T-helper 1 cell (primary cell): ENCODE results near the gene PTPRO.

Experiments used
- DNase-seq, 5 donors: peaks; one replicate each; pipeline ENCODE4 v3.0.0-alpha.2; 2012 to 2020
- total RNA-seq, 4 donors: gene quantifications; one replicate each; lab custom pipeline; 2026; lab: John Stamatoyannopoulos, UW

PTPRO gene
- 2.9 to 8.3 (median 5.8) reads per million in 4 donors for total RNA-seq

DNA sequence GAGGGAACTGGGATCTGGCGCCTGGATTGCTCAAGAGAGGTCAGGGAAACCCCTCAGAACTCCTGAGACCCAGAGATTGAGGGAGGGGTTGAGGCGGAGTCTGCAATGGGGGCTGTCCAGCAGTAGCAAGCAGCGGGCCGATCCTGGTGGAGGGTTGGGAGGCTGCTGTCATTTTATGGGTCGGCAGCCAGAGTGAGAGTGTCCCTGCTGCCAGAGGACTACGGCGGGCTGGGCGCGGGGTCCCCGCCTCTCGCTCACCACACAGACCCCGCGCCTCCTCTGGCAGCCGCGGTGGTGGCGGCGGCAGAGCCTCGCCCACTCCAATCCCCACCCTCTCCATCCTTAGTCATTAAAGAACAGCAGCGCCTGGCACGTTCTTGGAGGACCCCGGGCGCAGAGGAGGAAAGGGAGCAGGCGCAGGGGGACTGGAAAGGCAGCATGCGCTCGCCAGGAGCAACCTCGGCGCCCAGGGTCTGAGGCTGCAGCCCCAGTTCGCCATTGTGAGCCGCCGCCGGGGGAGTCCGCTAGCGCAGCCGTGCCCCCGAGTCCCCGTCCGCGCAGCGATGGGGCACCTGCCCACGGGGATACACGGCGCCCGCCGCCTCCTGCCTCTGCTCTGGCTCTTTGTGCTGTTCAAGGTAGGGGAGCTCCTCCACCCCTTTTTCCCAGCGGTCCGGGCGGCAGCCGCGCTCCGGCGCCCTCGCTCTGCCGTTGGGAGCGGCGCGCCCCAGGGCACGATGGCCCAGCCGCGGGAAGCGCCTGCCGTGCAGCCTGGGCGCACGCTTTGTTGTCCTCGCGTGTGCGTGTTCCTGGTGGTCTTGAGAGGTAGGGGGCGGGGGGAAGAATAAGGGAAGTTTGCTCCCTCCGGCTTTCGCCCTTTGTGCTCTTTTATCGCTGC lies at the start of gene PTPRO:
Gene PTPRO (plus strand): TSS at position 345 of the 898 bp plus-strand sequence.
- DNase-seq = peak in 1 of 5 donors; percentile 1

DNA sequence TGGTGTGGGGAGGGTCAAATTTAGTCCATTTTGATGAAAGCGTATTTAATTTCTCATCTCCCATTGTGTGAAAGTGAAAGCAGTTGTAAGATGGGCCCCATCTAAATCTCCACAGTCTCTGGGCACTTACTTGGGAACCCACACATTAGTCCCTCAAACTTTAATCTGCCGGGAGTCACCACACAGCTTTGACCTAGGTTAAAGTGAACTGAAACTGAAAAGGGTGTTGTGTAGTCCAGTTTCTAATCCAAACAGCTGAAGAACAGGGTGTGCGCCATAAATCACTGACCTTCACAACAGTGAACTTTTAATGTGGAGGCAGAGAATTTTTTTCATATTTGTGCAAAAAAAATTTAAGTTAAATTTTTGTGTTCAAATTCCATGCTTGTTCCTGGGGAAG lies 48.4 kb upstream of the PTPRO start:
- no peak for DNase-seq

DNA sequence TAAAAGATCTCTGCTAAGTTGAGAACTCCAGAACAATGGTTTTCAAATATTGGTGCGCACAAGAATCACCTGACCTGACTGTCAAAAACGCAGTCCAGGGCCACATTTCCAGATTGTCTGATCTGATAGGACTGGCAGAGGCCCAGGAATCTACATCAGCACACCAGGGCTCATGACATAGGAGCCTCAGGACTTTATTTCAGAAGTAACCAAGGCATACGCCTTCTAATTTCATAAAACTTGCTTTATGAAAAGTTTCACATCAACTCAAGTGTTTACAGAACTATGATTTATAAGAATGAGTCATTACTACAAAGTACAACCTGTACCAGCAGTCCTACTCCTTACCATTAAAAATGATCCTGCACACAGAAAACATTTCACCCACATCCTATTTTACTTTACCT lies 47.7 kb upstream of the PTPRO start:
- no peak for DNase-seq

DNA sequence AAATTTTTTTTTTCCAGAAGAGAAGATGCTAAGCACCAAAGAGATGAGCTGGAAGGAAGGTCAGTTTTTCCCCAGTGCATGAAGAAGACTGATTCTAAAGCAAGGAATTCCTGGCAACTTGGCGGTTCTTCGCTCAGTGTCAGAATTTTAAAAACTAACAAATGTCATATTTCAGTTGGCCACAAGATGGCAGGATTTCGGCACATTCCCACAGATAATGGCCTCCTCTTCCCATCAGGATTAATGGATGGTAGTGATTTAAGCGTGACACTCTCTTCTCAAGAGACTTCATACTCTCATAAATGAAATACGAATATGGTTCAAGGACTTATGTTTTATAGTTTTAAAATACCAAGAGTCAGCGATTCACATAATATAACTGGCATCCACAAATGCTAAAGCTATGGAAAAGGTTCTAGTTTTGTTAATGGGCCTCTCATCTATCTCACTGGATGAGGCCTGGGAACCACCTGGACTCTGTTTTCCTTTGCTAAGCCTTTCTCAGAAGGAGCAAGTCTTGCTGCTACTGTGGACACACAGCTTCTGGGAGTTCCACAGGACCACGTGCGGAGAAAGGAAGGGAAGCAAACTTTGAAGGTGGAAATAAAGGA lies 46.1 kb upstream of the PTPRO start:
- DNase-seq = no peak

DNA sequence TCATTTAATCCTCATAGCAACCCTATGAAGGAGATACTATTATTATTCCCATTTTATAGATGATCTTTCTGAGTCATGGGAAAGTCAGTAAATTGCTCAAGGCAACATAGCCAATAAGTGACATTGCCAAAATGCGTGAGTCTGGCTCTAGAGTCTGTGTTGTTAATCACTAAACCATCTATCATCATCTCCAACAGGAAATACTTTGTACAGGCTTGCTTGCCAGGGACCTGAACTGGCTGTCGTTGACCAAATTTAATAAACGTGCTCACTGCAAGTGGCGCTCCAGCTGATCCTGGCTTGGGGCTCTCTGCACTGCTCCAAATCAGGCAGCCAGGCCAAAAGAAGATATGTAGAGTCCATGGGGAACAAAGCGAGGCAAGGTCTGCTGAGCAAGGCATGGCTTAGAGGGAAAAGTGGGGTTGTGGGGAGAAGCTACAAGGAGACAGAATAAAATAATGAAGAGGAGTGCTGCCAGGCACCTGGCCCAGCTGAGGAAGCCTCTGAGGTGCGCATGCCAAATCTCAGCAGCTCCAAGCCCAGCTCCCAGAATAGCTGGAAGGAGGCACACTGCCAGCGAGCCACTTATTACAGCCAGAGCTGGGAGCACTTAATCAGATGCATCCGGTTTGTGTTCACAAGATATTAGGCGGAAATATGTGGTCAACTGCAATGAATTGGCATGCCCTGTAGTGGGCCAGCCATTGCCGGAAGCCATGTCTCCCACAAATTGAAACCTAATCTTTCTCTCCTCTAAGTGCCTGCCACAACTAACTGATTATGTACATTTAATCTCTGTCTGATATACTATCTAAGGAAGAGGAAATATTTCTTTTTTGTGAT lies 43.3 kb upstream of the PTPRO start:
- peak in 1 of 5 donors; percentile 24 for DNase-seq

DNA sequence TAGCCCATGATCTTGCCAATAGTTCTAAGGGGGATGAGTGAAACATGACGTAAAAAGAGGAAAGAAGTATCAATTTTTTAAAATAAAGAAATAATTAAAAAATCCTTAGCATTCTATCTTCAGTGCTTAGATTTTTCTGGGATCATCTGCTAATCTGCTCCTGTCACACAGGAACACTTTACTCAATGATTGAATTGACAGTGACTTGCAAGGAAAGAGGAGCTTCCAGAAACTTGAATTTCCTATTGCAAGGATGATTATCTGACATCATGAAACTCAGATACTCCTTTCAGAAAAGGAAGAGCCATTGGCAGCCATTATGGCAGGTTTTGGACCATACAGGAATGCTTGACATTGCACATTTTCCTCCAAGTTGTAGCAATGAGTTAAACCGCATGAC lies 41.4 kb upstream of the PTPRO start:
- no peak for DNase-seq

DNA sequence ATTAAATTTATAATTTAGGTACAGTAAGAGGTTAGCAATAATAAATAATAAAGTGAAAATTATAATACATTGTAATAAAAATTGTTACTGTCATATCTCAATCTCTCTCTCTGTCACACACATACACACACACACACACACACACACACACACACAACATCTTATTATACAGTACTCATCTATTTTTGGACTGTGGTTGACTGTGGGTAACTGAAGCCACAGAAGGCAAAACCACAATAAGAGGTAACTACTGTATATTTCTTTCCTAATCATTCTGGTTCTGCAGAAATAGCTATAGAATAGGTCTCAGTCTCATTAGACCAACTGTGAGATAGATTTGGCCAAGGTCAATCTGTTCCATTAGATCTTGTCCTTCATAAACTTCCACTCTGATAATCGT lies 33.1 kb upstream of the PTPRO start:
- DNase-seq = no peak

DNA sequence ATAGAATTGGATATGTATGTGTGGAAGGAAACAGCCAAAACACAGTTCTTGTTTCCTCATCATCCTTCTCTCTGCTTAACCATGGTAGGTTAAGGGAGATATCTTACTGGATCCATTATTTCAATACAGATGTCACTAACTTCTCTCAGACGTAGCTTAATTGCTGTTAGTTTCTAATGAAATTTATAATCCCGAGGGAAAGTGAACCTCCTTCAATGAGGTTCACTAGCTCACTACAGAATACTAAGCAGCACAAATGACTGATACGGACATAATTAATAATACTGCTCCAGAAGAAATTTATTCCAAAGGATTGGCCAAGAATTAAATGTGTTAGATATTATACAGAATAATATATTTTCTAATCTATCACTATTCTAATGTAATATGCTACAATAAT lies 28.6 kb upstream of the PTPRO start:
- no peak for DNase-seq

DNA sequence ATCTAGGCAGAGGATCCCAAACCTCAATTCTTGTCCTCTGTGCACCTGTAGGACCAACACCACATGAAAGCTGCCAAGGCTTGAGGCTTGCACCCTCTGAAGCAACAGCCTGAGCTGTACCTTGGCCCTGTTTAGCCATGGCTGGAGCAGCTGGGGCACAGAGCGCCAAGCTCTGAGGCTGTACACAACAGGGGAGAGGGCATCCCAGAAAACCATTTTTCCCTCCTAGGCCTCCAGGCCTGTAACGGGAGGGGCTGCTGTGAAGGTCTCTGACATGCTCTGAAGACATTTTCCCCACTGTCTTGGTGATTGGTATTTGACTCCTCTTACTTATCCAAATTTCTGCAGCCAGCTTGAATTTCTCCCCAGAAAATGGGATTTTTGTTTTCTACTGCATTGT lies 22.4 kb upstream of the PTPRO start:
- DNase-seq = no peak

DNA sequence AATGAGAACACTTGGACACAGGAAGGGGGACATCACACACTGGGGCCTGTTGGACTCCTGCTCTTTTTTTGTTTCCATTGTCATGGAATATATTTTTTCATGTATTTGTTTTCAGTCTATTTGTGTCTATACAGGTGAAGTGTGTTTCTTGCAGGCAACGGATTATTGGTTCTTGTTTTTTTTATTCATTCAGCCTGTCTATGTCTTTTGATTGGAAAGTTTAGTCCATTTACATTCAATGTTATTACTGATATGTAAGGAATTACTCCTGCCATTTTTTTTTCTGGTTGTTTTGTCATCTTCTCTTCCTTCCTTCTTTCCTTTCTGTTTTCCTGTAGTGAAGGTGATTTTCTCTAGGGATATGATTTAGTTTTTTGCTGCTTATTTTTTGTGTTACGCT lies 18.0 kb upstream of the PTPRO start:
- DNase-seq = no peak

DNA sequence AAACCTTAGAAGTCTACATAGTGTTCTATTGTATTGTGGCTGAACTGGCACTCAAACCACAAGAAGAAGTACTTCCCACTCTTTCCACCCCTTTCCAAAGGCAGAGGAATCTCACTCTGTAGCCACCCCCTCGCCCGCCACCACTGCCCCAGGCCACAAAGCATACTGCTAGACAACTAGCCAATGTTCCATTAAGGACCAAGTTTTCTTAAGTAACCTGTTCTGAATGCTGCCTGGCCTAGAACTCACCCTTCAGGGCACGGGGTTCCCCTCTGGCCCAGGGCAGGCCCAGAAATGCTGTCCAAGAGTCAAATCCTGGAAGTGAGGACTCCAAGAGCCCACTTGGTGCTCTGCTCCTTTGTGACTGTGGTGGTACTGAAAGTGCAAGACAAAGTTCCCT lies 15.7 kb upstream of the PTPRO start:
- no peak for DNase-seq

DNA sequence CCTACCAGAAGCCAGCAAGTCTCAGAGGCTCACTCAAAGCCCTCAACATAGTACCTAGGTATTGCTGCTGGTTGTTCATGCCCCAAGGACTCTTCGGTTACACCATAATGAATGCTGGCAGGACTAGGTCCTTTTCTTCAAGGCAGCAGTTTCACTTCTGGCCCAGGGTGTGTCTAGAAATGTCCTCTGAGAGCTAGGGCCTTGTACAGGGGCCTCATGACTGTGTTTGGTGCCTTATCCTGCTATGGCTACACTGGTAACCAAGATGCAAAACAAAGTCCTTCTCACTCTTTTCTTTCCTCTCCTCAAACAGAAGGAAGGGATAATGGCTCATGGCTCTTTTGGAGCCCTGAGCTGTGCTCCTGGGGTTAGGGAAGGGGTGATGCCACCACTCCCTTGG lies 15.2 kb upstream of the PTPRO start:
- DNase-seq = no peak

DNA sequence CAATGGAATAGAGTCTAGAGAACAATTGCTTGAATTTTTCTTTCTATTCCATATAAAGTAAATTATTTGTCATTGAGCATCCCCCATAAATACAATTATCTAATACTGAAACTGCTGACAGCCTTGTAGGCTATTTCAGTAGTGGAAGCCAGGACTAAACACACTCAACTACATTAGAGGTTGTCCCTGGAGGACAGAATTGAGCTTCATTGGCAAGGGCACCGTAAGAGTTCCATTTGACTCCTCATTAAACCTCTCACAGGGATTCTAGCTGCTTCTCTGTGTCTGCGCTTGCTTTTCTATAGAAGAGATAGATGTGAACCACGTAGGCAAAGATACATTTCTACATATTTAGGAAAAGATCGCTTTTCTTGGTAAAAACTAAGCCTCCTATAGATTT lies 3.5 kb upstream of the PTPRO start:
- no peak for DNase-seq

DNA sequence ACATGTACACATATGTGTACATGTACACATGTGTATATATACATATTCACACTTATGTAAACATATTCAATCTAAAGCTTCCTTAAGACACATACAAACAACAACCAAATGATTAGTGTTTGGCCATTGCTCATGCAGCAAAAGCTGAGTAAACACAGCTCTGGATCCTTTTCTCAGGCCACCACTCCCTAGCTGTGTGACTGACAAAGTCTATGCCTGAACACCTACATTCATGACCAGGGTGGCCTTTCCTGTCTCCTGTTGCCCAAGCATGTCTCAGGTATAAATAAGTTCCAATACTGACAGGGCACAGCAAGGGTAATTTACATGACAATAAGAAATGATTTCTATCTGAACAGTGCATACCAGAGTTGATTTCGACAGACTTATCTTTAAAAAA lies 1.4 kb upstream of the PTPRO start:
- no peak for DNase-seq

DNA sequence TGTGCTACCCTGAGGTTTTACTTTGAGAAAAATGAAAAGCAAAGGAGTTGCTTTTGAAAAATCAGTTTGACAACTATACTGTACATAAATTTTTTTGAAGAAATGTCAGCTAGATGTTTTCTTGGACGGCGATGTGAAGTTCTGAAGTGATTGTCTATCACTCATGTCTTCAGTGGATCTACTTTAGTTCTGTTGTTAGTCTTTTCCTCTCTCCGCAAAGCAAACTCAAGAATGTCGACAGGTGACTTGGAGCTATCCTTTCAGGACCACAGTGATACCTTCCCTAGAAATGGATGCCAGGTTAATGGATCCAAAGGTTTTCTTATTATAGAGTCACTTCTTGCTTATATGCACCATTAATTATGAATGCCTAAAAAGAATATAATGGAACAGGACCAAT lies 1.2 kb downstream of the PTPRO start:
- DNase-seq = no peak

DNA sequence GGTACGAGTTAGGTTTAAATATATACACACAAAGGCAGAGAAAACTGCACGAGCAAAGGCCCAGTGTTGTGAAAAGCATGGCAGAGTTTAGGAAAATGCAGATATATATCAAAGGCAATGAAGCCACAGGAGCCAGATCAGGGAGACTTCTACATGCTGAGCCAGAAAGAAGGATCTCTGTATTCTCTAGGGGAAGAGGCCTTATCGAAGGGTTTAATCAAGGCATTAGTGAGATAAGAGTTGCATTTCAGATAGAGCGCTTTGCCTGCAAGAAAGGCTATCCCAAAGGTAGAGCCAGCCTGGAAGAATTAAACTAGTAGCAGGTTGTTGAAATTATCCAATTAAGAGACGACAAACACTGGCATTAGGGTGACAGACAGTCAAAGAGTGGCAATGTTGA lies 7.6 kb downstream of the PTPRO start:
- DNase-seq = no peak

DNA sequence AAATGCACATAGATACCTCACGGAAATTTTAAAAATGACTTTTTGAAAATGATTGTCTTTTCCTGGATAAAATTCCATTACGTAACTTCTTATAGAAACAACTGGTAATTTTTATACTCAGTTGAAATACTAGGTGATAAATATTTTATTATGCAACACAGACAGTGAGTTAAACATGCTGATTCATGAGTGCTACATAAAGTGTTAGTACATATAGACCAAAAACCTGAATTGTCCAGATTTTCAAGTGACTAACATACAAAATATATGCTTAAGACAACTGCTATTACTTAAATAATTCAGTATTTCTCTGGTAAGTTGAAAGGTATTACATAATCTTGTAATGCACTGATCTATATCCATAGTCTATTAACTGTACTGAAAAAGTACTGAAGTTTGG lies 11.9 kb downstream of the PTPRO start:
- DNase-seq = no peak

DNA sequence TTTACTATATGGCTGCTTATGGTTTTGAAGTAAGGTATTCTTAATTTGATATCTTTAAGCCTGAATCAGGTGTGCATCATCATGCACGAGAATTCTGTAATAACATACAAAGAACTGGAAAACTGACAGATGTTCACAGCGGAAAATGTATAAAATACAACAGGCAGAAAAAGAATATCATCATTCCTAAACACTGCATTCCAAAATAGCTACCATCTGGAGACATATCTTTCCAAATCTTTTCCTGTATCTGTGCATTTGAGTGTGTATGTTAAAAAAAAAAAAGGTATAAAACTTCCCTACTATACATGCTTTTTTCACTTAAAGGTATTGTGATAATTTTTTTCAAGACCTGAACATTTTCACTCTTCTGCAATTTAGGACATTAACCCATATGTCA lies 13.7 kb downstream of the PTPRO start:
- no peak for DNase-seq

DNA sequence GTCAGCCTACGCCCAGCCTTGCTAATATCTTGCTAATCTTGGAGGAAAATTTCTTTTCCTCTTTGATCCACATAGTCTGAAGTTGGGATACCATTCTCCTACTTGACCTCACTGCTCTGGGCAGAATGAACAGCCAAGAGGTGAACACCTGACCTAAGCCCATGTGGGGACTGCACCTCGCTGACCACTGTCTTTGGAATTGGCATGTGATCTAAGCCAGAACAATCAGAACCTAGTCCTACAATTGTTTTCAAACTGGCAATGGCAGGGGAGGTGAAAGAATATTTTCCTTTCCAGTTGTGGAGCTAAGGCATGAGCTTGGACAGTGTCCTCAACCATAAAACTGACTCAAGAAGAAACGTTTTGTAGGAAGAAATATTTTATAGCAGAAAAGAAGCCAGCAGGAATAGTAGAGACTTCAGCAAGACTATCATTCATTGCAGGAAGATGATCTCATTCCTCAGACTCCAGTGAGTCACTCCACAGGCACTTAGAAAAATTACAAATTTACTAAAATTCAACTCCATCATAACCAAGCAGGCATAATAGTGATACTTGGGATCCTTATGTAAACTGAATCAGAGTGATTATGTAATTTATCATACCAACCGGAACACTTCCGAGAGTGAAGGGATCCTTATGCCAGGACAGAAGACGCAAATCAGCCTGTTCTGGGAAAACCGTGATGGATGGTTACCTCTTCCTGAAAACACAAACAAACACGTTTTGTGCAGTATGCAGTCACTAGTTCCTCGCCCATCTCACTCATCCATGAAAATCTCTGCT lies 14.7 kb downstream of the PTPRO start:
- no peak for DNase-seq

DNA sequence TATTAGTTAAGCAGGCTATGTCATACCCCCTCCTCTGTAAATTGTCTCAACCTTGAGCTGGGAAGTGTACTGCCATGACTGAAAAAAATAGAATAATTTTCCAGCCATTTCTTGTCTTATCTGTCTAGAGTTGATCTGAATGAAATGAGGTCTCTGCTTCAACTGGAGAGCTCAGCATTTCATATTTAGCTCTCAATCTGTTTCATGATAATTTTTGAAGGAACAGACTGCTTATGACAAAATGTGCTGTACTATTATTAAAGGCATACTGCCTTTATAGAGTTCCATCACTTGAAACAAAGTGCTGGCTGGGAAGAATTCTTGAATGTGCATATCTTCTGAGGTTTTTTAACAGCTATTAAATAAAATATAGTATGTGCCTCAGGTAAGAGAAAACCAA lies 19.1 kb downstream of the PTPRO start:
- DNase-seq = no peak

DNA sequence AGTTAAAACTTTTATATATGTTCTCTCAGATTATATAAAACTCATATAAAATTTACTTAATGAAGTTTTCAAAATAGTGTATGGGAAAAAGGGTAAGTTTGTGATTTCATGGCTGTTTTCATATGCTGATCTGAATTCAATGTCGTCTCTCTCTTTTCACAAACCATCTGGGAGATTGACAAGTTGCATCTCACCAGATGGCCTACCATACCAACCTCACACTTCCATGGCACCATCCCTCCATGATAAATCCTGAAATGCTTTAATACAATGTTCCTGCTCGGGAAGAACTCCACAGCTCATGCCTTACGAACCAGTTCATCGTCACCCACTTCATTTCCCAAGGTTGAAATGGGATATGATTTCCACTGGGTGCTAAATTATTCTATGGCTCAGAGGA lies 22.3 kb downstream of the PTPRO start:
- no peak for DNase-seq

DNA sequence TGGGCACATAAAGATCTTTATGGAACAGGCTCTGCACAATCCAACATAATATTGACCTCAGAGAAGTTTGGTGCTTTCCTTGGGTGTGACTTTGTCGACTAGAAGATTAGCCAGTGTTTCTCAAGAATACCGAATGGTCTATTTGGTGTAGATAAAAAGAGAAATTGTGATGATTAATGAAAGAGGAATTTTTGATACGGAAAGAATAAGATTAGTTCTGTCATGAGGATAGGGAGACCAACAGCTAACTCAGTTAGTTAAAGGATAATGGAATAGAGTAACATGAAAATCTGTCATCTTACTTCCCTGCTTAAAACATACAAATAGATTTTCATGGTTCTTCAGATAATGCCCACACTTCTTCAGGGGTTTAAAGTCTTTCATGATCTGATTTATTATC lies 24.2 kb downstream of the PTPRO start:
- no peak for DNase-seq

DNA sequence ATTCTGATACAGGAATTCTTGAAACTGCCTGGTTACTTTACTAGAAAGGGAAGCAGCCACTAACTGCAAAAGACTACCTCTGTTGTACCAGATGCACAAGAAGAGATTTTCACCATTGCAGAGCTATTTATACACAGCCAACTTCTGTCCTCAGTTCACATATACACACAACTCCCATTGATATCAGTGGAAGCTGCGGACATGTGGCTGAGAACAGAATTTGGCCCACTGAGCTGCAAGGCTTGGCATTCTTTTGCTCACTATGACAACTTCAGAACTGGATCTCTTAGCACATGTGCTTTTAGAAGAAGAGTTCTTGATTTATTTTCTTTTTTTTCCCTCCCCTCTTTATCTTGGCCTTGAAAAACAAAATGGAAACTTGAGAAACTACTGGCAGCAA lies 28.3 kb downstream of the PTPRO start:
- DNase-seq = no peak
